Skeletal muscle cell (primary cell): ENCODE data around the gene TBK1.

ENCODE experiments used
- DNase-seq: peaks from one replicate; pipeline ENCODE4 v3.0.0-alpha.2; 2010; ENCODE audit warnings: low read depth
- H3K4me3 ChIP-seq: 2 replicates; pipeline ENCODE4 v1.5.1; 2011; ENCODE audit warnings: low read depth, mild to moderate bottlenecking, control low read depth, low read length, moderate library complexity

Gene TBK1

DNA sequence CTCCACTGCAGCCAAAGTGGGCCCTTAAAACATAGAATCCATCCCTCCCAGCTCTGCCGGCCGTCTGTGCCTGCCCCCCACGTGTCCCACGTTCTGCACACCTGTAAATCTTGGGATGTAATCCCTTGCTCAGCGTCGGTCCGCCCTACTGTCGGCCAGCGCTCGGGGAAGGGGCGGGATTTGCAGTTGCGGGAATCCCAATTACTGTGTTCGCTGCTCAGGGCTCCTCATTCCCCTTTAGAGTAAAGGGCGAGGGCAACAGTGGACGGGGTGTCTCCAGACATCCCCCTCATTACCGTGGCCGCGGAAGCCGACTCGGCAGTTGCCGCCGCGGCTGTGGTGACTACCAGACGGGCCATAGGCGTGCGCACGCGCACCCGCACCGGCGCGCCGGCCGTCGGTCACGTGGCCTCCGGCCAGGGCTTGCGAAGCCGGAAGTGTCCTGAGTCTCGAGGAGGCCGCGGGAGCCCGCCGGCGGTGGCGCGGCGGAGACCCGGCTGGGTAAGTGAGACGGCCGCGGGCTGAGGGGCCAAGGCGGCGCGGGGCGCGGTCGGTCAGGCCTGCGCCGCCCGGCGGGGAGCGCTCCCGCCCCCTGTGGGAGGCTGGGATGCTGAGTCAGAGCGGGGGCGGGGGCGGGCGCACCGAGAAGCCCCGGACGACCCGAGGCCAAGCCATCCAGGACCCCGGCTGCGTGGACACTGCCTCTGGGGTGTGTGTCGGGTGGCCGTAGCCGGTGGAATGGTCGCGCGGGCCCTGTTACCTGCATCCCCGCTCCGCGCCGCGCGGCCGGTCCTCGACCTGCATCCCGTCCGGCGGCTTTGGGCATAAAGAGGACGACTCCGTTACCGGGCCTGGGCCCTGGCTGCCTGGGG lies at the start of gene TBK1:
TBK1 (plus strand) TSS at position 434 of the 872 bp plus-strand sequence. CDS start 3,751 bp downstream, outside the sequence.
- peak within 1 kb of the TSS; percentile 92 for H3K4me3 ChIP-seq
- DNase-seq: peak; percentile 56

DNA sequence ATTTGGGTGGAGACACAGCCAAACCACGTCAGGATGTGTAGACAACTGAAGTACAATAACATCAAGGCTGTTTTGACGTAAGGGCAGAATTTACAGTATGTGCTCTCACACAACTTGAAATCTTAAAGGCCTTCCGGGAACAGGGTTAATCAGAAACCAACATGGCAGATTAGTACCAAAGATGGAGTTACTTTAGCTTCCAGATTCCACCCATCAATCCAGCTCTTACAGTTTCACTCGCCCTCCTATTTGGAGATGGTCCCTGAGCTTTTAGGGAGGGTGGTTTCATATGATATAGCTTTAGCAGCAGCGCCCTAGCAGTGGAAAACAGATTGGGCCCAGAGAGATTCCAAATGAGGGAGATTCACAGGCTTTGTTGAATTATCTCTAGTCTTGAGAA lies 49.7 kb upstream of the TBK1 start:
- no peak for DNase-seq
- no peak overlapping the region for H3K4me3 ChIP-seq

DNA sequence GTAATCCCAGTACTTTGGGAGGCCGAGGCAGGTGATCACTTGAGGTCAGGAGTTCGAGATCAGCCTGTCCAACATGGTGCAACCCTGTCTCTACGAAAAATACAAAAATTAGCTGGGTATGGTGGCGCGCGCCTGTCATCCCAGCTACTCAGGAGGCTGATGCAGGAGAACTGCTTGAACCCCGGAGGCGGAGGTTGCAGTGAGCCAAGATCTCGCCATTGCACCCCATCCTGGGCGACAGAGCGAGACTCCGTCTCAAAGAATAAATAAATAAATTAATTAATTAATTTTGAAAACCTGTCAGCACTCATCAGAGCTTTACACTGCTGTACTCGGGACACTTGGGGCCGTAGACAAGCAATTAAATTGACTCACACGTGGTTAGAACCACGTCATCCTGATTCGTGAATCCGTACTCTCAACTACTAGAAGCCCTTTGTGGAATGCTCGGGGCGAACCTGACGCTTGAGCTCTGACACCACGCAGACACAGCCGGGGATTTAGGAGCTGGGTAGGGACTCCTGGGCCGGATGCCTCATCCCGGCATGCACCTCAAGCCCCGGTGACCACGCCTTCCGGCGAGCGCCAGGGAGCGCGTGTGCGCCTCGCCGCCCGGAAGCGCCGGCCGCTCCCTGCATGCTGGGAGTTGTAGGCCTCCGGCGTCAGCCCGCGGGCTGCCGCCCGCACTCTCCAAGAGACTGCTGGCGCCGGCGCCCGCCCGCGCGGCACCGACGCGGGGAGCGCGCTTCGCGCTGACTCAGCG lies 48.0 kb upstream of the TBK1 start, which contains the start of gene XPOT:
XPOT (plus strand) TSS at position 686 of the 763 bp plus-strand sequence. CDS start 5,644 bp downstream, outside the sequence.
- DNase-seq: peak; percentile 95
- H3K4me3 ChIP-seq: peak within 1 kb of the TSS; percentile 90

DNA sequence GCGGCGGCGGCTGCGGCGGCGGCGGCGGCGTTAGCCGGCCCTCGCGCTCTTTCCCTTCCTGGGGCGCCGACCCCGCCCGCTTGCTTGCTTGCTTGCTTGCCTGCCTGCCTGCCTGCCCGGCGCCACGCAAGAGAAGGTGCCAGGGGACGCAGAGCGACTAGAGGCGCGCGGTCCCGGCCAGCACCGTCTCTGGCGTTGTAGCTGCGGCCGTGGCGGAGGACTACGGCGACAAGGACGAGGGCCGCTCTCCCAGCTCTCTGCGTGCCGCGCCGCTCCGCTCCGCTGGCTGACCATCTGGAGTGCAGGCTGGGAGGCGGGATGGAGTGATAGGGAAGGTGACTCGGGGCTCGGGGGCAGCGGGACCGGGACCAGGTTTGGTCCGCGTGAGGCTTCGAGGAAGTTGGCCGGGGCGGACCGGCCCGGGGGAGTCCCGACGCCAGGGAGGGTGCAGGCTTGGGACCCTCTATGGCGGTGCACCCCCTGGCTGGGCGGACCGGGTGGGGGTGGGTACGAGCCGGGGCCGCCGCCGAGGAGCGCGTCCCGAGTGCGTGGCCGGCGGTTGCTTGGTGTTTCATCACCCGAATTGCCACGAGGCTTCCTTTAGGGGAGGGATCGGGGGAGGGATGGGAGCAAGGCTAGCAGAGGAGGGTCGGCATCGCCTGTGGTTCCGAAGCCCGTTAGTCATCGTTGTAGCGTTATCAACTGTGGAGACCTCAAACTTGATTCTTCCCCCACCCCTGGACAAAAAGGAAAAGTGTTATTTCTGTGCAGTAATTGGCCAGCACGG lies 47.3 kb upstream of the TBK1 start:
- DNase-seq: peak; percentile 72
- peak overlapping the region; percentile 90 for H3K4me3 ChIP-seq

DNA sequence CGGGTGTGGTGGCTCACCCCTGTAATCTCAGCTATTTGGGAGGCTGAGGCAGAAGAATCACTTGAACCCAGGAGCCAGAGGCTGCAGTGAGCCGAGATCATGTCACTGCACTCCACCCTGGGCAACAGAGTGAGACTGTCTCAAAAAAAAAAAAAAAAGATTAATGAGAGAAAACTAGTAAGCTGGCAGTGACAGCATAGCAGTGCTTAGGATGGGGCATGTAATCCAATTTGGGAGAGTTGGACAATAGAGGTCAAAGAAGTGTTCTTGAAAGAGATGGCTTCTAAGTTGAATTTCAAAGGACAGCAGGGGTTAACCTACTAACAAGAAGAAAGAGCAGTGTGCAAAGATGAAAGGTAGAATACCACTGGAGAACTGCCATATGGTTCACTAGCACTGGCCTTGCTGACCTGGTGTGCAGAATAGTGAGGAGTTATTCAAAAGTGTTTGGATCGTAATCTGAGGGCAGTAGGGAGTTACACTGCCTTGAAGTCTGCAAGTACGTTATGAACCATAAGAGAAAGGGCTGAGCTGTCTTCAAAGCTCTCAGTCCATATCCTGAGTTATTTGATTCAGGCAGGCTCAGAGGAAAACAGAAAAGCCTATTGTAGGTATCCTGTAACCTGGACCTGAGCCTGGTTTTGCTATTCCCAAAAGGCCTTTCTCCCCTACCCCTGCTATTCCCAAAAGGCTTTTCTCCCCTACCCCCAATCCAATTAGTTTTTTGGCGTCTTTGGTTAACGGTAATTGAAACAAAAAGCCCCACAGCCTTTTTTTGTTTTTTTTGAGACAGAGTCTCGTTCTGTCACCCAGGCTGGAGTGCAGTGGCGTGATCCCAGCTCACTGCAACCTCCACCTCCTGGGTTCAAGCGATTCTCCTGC lies 44.3 kb upstream of the TBK1 start:
- no peak for DNase-seq
- no peak overlapping the region for H3K4me3 ChIP-seq

DNA sequence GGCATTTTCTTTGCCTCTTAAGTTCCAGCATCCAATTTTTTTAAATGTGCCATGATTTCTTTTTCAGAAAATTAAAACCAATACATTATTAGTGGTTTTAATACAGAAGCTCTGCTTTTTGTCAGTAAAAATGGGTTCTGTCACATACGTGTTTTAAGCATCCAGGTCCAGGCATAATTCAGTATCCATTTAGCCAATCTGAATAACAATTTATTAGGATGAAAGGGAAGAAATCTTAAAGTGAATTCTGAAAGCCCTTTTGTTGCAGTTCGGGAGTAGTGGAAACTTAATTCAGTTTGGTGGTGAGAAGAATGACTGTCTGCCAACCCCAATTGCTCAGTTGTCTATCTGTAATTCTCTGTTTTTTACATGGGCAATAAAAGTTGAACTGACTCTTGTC lies 40.5 kb upstream of the TBK1 start:
- DNase-seq: no peak
- H3K4me3 ChIP-seq: no peak overlapping the region

DNA sequence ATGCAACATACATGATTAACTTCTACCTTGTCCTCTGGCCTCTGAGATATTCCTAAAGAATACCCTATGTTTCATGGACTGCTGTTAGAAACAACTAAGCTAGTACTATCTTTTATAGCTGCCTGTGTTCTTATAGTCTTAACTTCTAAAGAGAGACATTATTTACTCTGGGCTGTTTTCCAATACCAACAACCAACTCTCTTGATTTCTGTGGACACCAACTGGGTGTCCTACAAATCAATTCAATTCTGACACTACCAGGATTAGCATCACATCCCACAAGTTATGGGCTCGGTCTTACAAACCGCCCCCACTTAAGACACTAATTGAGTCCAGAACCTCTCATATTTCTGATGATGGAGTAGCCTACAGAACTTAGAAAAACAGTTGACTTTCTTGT lies 39.5 kb upstream of the TBK1 start:
- DNase-seq: peak; percentile 21
- H3K4me3 ChIP-seq: no peak overlapping the region

DNA sequence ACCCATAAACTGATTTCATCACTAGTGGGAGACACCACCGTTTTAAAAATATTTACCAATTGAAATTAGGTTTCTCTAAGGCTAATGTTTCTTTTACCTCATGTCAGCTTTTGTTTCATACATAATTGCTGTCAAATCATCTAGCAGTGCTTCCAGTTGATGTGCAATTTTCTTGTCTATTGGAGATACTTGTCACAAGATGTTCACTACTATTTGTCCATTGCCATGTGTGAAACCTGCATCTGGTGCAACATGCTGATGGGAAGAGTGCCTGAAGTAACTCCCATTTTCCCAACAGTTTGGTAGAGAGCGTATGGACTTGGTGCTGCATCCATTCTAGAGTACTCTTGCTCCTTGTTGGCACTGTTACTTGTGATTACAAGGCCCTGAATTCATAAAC lies 38.0 kb upstream of the TBK1 start:
- no peak overlapping the region for H3K4me3 ChIP-seq
- no peak for DNase-seq

DNA sequence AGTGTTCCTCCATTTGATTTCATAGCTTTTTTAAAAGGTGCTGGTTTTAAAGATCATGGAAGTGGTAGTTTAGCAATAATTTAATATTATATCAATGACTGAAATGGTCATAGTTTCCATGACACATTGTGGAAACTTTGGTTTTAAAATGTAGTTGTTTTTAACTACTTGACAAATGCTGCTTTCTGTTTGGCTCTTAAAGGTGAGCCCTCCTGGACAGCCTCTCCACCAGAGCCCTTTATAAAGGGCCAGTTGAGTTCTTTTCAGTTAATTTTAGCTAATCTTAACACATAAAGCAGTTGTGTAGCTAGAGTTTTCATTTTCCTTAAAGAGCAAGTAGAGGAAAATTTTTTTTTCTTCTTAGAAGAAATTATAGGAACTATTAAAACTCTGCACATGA lies 33.7 kb upstream of the TBK1 start:
- no peak for DNase-seq
- H3K4me3 ChIP-seq: no peak overlapping the region

DNA sequence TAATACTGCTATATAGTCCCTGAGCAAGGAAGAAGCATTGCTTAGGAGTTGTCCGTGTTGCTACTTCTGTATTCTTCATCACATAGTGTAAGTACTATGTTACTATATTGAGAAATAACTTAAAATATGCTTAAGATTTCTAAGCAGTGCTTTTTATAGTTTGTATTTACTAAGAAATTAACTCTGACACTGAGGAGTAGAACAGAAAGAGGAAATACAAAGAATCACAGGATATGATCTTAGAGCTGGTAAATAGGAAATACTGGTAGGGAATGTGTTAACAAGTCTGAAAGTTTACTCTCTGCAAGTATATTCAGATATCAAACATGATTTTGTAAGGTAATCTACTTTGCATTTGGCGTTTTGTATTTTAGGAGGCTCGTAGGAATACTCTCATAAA lies 32.2 kb upstream of the TBK1 start:
- DNase-seq: no peak
- H3K4me3 ChIP-seq: no peak overlapping the region

DNA sequence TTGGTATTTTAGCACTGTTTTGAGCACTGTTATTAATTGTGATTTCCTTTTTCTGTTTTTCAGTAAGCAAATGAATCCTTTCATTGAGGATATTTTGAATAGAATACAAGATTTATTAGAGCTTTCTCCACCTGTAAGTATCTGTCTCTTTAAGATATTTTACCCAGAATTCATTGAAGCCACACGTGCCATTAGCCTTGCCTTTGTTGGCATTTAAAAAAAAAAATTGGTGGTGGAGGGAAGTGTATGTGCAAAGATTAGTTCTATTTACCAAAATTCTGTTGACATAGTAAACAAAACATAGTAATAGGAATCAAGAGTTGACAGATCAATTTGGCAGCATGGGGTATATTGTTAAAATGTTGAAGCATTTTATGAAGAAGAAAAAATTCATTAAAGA lies 23.9 kb upstream of the TBK1 start:
- no peak overlapping the region for H3K4me3 ChIP-seq
- DNase-seq: no peak

DNA sequence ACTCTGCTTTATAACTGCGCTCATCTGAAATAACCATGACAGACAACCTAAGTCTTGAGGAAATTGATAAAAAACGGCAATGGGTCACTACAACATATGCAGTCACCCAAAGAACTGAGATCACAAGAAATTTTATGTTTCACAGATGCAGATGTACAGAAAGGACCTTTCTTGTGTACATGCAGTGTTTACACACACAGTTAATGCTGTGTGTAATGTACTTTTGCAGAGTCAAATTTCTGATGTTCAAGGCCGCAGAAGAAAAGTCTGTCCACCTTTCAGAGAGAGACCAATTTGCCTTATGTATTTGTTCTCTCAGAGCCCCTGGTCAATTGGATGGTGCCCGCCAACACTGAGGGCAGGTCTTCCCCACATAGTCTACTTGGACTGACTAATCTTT lies 23.0 kb upstream of the TBK1 start:
- no peak for DNase-seq
- H3K4me3 ChIP-seq: no peak overlapping the region

DNA sequence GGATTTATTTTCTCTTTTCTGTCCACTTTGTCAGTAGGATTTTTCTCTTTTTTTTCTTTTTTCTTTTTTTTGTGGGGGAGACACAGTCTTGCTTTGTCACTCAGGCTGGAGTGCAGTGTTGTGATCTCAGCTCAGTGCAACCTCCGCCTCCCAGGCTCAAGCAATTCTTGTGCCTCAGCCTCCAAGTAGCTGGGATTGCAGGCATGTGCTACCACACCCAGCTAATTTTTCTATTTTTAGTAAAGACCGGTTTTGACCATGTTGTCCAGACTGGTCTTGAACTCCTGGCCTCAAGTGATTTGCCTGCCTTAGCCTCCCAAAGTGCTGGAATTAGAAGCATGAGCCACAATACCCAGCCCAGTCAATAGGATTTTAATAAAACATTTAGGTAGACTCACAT lies 21.0 kb upstream of the TBK1 start:
- DNase-seq: no peak
- H3K4me3 ChIP-seq: no peak overlapping the region

DNA sequence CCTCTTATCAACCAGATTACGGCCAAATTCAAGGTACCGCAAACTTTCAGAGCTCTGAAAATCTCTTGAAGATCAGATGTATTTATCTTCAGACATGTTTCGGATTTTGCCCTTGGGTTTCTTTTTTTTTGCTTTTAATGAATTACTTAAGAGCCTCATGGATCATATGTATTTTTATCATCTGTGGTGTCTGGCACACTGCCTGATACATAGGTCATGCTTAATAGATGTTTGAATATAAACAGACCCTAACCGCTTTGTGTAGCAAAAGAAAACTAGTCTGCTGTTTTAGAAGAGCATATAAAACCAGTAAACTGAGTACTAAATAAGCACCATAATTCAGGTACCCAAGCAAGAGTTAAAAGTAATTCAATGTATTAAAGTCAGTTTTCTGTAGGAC lies 20.1 kb upstream of the TBK1 start:
- H3K4me3 ChIP-seq: no peak overlapping the region
- no peak for DNase-seq

DNA sequence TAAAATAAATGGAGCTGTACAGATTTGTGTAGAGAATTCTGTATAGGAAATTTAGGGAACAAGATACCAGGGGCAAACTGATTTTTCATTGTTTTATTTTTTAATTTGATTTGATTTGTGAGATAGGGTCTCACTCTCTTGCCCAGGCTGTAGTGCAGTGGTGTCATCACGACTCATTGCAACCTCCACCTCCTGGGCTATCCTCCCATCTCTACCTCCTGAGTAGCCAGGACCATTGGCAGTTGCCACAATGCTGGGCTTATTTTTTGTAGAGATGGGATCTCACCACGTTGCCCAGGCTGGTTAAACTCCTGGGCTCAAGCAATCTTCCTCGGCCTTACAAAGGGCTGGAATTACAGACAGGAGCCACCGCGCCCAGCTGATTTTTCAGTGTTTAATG lies 18.0 kb upstream of the TBK1 start:
- H3K4me3 ChIP-seq: no peak overlapping the region
- no peak for DNase-seq

DNA sequence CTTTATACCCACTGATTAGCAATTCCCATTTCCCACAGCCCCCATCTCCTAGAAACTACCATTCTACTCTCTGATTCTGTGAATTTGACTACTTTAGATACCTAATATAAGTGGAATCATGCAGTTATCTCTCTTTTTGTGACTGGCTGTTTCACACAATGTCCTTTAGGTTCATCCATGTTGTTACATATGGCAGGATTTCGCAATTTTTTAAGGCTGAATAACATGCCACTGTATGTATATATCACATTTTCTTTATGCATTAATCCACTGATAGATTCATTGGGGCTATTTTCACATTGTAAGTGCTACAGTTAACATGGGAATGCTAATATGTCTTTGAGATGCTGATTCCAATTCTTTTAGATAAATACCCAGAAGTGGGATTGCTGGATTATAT lies 11.8 kb upstream of the TBK1 start:
- DNase-seq: no peak
- H3K4me3 ChIP-seq: no peak overlapping the region

DNA sequence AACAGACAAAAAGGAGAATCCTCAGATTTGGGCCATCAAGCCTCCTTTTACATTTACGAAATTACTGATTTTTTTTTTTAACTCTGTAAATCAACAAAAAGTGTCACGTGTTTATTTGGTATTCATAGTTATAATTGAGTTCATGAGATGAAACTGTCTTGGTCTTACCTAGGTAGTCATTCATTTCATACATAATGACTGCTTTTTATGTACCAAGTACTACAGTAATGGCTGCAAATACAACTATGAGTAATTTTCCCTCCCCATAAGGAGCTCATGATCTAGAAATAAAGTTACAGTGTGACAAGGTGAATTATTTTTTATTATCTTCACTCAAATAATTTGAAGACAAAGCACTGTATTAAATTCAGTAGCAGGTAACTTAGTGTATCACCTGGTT lies 6.4 kb upstream of the TBK1 start:
- no peak overlapping the region for H3K4me3 ChIP-seq
- DNase-seq: no peak

DNA sequence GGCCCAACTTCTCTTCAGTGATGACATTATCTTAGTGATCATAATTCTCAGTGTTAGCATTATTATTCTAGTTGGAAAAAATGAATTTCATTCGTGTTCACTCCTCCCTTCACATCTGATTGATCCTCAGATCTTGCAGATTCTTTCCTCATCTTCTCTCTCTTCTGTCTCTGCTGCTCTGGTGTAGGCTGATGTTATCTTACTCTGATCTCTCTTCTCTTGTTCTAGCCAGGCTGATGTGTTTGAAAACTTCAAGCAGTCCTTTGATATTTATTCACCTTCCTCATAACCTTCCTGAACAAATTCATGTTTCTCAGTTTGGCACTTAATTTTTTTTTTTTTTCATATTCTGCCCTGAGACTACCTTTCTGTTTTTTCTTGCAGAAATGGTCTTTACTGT lies 5.6 kb upstream of the TBK1 start:
- DNase-seq: no peak

DNA sequence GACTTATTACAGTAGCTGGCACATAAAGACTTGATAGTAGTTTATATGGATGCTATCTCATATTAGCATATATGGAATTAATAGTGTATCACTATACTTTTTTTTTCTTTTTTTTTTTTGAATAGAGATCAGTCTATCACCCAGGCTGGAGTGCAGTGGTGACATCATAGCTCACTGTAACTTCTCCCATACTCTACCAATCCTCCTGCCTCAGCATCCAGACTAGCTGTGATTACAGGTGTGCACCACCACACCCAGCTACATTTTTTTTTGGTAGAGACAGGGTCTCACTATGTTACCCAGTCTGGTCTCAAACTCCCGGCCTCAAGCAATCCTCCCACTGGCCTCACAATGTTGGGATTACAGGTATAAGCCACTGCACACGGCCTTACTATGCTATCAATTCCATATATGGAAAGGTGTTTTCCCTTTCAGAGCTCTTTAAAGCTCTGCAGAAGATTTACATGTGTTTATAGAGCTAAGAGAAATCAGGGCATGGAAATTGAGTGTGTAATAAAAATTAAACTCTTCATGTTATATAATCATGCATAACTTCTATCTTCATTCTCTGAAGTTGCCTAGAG lies 1.8 kb upstream of the TBK1 start:
- no peak overlapping the region for H3K4me3 ChIP-seq
- no peak for DNase-seq

More for the DNA sequence above, 5.6 kb upstream of the TBK1 start:
- no peak overlapping the region for H3K4me3 ChIP-seq
